Spleen (tissue), 13 donors: ENCODE data around the gene RIOK1. TPM values are rescaled to one million over a fixed set of nuclear protein-coding genes. Genes with fewer than 3 reads are reported as not detected.
A peak's percentile ranks its signal among the peaks of the same experiment; 100 is the strongest.

Source experiments
- DNase-seq: peaks from one replicate; pipeline ENCODE4 v3.0.0-alpha.2; 2020
- H3K27ac ChIP-seq, 8 donors: fragments of 200-600 bp; sonication (generic) in 7 of 8; 1 replicate in 4 of 8; 2 replicates in 4 of 8; pipeline versions ENCODE4 v1.5.0 to v1.8.0; 2016 to 2021; ENCODE audit warnings: inconsistent platforms in 4 of 8, mild to moderate bottlenecking in 4 of 8, moderate library complexity in 1 of 8
- H3K27me3 ChIP-seq, 7 donors: fragments of 200-600 bp; sonication (generic) in 6 of 7; replicated peaks in 1 of 7; 1 replicate in 4 of 7; 2 replicates in 3 of 7; pipeline versions ENCODE4 v1.5.0 to v1.8.0; 2016 to 2021; ENCODE audit warnings: inconsistent platforms in 3 of 7, mild to moderate bottlenecking in 1 of 7
- H3K36me3 ChIP-seq, 6 donors: fragments of 200-600 bp; sonication (generic) in 5 of 6; 1 replicate in 4 of 6; 2 replicates in 2 of 6; pipeline versions ENCODE4 v1.5.0 to v1.8.0; 2016 to 2021; ENCODE audit warnings: inconsistent platforms in 2 of 6
- H3K4me1 ChIP-seq, 6 donors: fragments of 200-600 bp; sonication (generic) in 5 of 6; 1 replicate in 3 of 6; 2 replicates in 3 of 6; pipeline versions ENCODE4 v1.5.0 to v1.8.0; 2016 to 2021; ENCODE audit warnings: inconsistent platforms in 3 of 6
- H3K4me3 ChIP-seq, 8 donors: fragments of 200-600 bp; sonication (generic) in 7 of 8; 1 replicate in 4 of 8; 2 replicates in 4 of 8; pipeline versions ENCODE4 v1.5.0 to v1.8.0; 2016 to 2021; ENCODE audit warnings: inconsistent platforms in 4 of 8, mild to moderate bottlenecking in 4 of 8, moderate library complexity in 2 of 8
- H3K9me3 ChIP-seq, 8 donors: fragments of 200-600 bp; sonication (generic) in 7 of 8; 1 replicate in 4 of 8; 2 replicates in 4 of 8; pipeline versions ENCODE4 v1.5.0 to v1.8.0; 2016 to 2021; ENCODE audit warnings: inconsistent platforms in 4 of 8
- POLR2A ChIP-seq, 3 donors: fragments of 450-650 bp; IDR thresholded peaks; one replicate each; pipeline ENCODE4 v1.5.1; 2017; ENCODE audit warnings: antibody characterized with exemption in 3 of 3, mild to moderate bottlenecking in 1 of 3
- POLR2AphosphoS5 ChIP-seq, 3 donors: sonication (generic); formaldehyde crosslinking; IDR thresholded peaks; one replicate each; pipeline ENCODE4 v1.5.1; 2017; ENCODE audit warnings: antibody characterized with exemption in 3 of 3
- WGBS, 5 donors: extraction: QIAGEN DNeasy Blood & Tissue Kit in 3 of 5; methylation state at CpG; one replicate each; pipeline versions ENCODE4 v1.1.5 to v1.1.7; 2013 to 2018; 5-methylcytosine and 5-hydroxymethylcytosine counted together
- intact Hi-C: fragments of 100-400 bp; cut with DNase I; formaldehyde crosslinking; loops from one replicate; pipeline ENCODE4 v1.15.0; 2023; ENCODE audit warnings: low total_unique reads
- long read RNA-seq, 2 donors: transcript quantifications; one replicate each; lab custom pipeline, GENCODE V29; 2026
- polyA plus RNA-seq, 3 donors: library from polyadenylated mRNA; stranded (reverse); fragments of 200-250 nt; gene quantifications; one replicate each; pipeline ENCODE4 v1.2.1, GENCODE V29; 2013
- total RNA-seq, 7 donors: library from RNA; depleted of rRNA in 3 of 7; stranded (reverse); fragments of >200 nt in 3 of 7; fragmentation: NEBNext Ultra II Directional in 4 of 7; extraction: Animal tissue kit (Norgen Biotek cat#: 25700) in 4 of 7; gene quantifications; one replicate each; pipeline versions ENCODE4 v1.1.0 to v1.2.1, GENCODE V29; 2016 to 2021
- TF ChIP-seq, protein P1 (sequence below), 11 experiments: fragments of 200-600 bp in 7 of 11; fragments of 450-650 bp in 4 of 11; sonication (generic) in 4 of 11; IDR thresholded peaks in 8 of 11; conservative IDR thresholded peaks in 3 of 11; 1 replicate in 7 of 11; 2 replicates in 4 of 11; pipeline versions ENCODE4 v1.4.0 to v1.8.0; 2016 to 2021; ENCODE audit warnings: antibody characterized with exemption in 11 of 11, inconsistent platforms in 4 of 11, mild to moderate bottlenecking in 1 of 11
- donor health status: healthy with polysubstance abuse.
- donor health status: DM: no; HTN: no; CAD: no; lungs with moderate emphysema.
- donor health status: DM: no; HTN: no; CAD: no.
- donor health status: Bipolar disorder and iron deficiency.
- donor health status: healthy.
- donor health status: DM: no; HTN: no; CAD: no.
- donor health status: DM: yes; HTN: yes; CAD: no.

RIOK1 gene
- total RNA-seq: 10 to 100 TPM; 15.8 to 26.6 (median 20.7) TPM
- 10 to 100 TPM; 12.7 to 16.6 (median 13.0) TPM for polyA plus RNA-seq
- long read RNA-seq, donor 1, transcript RIOK1-202 (17 exons, 2,810 nt): major isoform, 5 of 11 reads
- long read RNA-seq, donor 1, partial matches to known transcripts: 5 of 11 reads
- long read RNA-seq, donor 1, other reads (novel, unspliced or antisense): 0 of 11 reads
- long read RNA-seq, donor 2, partial matches to known transcripts: 0 of 3 reads
- long read RNA-seq, donor 2, other reads (novel, unspliced or antisense): 0 of 3 reads

DNA sequence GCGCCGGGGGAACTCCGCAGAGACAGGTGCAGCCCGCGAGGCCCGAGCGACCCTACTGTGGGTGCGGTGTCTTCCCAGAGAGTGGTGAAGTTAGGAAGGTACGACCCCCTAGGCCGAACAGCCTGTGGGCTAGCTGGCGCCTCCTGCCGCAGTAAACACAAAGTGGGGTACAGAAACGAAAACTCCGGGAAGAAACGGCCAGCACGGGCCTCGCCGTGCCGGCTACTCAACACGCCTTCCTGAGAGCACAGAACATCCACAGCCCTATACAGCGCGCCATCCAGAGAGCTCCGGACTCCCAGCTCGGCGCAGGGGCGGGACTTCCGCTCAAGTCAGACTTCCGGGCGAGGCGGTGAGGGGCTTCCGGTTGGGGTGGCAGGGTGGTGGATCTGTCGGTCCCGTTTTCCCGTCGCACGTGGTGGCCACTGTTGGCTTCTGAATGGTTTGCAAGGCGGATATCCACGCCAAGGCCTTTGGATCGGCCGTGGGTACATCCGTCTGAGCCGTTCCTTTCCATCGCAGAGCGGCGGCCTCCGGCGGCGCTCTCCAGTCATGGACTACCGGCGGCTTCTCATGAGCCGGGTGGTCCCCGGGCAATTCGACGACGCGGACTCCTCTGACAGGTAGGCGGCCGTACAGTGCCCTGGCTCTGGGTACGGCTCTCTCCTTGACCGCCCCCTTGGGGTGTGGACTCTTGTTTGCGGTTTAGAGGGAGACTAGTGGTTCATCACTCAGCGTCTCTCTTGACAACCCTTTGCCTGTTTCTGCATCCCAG, at the start of gene RIOK1, which contains the start of gene CAGE1:
Gene RIOK1, plus strand, starts transcription at position 358 of the 775 bp plus-strand sequence. Its CDS starts 195 bp downstream, at position 553.
Gene CAGE1, minus strand, starts transcription at position 292 of the 775 bp plus-strand sequence. CDS start 2,569 bp downstream, outside the sequence.
- H3K4me3 ChIP-seq: peak within 1 kb of the TSS; percentile 56 to 90 (median 83)
- peak within 1 kb of the TSS; percentile 89 to 95 (median 92) for H3K27ac ChIP-seq
- no peaks in the 10 kb centered on the region for H3K9me3 ChIP-seq
- no peaks in the 10 kb centered on the region for H3K27me3 ChIP-seq
- H3K36me3 ChIP-seq: peaks cover 0 to 22% (median 12%) of the 10 kb centered on the region in 6 donors
- H3K4me1 ChIP-seq: peaks cover 12 to 42% (median 30%) of the 10 kb centered on the region in 6 donors
- intact Hi-C loops: loop anchor here (10.0 kb wide), 1 partner anchor 75 kb away; the partner anchor contains the start of gene SSR1
- WGBS, 5 donors: 0 to 1% (median 0%) methylated on average over 42 to 62 of the region's 62 CpGs
- DNase-seq: peak; percentile 98
- TF ChIP-seq, protein P1, sequence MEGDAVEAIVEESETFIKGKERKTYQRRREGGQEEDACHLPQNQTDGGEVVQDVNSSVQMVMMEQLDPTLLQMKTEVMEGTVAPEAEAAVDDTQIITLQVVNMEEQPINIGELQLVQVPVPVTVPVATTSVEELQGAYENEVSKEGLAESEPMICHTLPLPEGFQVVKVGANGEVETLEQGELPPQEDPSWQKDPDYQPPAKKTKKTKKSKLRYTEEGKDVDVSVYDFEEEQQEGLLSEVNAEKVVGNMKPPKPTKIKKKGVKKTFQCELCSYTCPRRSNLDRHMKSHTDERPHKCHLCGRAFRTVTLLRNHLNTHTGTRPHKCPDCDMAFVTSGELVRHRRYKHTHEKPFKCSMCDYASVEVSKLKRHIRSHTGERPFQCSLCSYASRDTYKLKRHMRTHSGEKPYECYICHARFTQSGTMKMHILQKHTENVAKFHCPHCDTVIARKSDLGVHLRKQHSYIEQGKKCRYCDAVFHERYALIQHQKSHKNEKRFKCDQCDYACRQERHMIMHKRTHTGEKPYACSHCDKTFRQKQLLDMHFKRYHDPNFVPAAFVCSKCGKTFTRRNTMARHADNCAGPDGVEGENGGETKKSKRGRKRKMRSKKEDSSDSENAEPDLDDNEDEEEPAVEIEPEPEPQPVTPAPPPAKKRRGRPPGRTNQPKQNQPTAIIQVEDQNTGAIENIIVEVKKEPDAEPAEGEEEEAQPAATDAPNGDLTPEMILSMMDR (IDR thresholded peaks at IDR 0.05 in 8 of 11, conservative IDR thresholded peaks at IDR 0.05 in 3 of 11): peak in 3 of 11 experiments; percentile 15 to 47 (median 25)
- TF ChIP-seq POLR2A (IDR thresholded peaks at IDR 0.05) (peak in 1 of 3 donors; percentile 77), POLR2AphosphoS5 (IDR thresholded peaks at IDR 0.05) (peak; percentile 96 to 97 (median 96))

DNA sequence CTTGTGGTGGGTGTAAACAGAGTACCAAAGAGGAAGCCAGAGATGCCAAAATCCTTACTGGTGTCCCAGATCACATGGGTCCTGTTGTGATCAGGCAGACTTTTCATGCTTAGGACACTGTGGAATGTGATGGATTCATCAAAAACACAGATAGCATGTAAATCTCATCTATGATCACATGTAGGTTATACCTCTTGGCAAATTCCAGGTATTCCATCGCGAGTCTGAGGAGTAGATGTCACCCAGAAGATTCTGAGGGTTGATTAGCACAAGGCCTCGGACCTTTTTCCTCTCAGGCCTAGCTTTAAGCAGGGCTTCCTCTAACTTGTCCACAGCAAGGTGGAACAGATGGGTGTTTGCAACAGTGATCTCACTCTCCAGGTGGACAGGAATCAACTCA, 48.3 kb upstream of the RIOK1 start:
- no peak overlapping the region for H3K4me3 ChIP-seq
- H3K27me3 ChIP-seq: peaks cover 0 to 8% (median 0%) of the 10 kb centered on the region in 7 donors
- WGBS, 5 donors: 95 to 100% (median 96%) methylated on average over 3 of the region's 3 CpGs
- no peaks in the 10 kb centered on the region for H3K9me3 ChIP-seq
- no peaks in the 10 kb centered on the region for H3K4me1 ChIP-seq
- no peak for DNase-seq
- no peak overlapping the region for H3K27ac ChIP-seq
- H3K36me3 ChIP-seq: no peaks in the 10 kb centered on the region
- intact Hi-C loops: no loop called here
- TF ChIP-seq, protein P1 (IDR thresholded peaks at IDR 0.05 in 8 of 11, conservative IDR thresholded peaks at IDR 0.05 in 3 of 11): no peak
- TF ChIP-seq POLR2AphosphoS5 (IDR thresholded peaks at IDR 0.05): no peak
- TF ChIP-seq POLR2A (IDR thresholded peaks at IDR 0.05): no peak

- no peak overlapping the region for H3K27ac ChIP-seq
- H3K9me3 ChIP-seq: no peaks in the 10 kb centered on the region
- H3K4me3 ChIP-seq: no peak overlapping the region
- H3K4me1 ChIP-seq: no peaks in the 10 kb centered on the region
- WGBS, 5 donors: 71 to 89% (median 79%) methylated on average over 6 to 9 of the region's 9 CpGs
- H3K27me3 ChIP-seq: peaks cover 0 to 8% (median 0%) of the 10 kb centered on the region in 7 donors
- TF ChIP-seq POLR2AphosphoS5 (IDR thresholded peaks at IDR 0.05) (no peak), POLR2A (IDR thresholded peaks at IDR 0.05) (no peak)
- TF ChIP-seq, protein P1 (IDR thresholded peaks at IDR 0.05 in 8 of 11, conservative IDR thresholded peaks at IDR 0.05 in 3 of 11): no peak
- no peaks in the 10 kb centered on the region for H3K36me3 ChIP-seq
- no peak for DNase-seq
- intact Hi-C loops: no loop called here
Observed at GRCh38 chr6:7341989-7342742, 47.4 kb upstream of the RIOK1 start.
